Hematopoietic multipotent progenitor cell treated with erythropoietin and hydrocortisone succinate and interleukin-3 and kit ligand, for 4 days (in vitro differentiated cells): ENCODE data around the gene LIPI.
"Not testable (repeated sequence)": the region's sequence is repeated elsewhere in the genome, so short reads cannot be mapped to it uniquely, and the experiment has no call there.

Experiments used
- DNase-seq: peaks from one replicate; pipeline ENCODE4 v3.0.0-alpha.2; 2015

LIPI gene

GRCh38 chr21:14072761-14073535 lies 137.8 kb downstream of the LIPI start:
- DNase-seq: no peak

GRCh38 chr21:14071902-14072734 lies 138.6 kb downstream of the LIPI start:
- no peak for DNase-seq

GRCh38 chr21:14070968-14071367 lies 139.8 kb downstream of the LIPI start:
- DNase-seq: no peak

DNA sequence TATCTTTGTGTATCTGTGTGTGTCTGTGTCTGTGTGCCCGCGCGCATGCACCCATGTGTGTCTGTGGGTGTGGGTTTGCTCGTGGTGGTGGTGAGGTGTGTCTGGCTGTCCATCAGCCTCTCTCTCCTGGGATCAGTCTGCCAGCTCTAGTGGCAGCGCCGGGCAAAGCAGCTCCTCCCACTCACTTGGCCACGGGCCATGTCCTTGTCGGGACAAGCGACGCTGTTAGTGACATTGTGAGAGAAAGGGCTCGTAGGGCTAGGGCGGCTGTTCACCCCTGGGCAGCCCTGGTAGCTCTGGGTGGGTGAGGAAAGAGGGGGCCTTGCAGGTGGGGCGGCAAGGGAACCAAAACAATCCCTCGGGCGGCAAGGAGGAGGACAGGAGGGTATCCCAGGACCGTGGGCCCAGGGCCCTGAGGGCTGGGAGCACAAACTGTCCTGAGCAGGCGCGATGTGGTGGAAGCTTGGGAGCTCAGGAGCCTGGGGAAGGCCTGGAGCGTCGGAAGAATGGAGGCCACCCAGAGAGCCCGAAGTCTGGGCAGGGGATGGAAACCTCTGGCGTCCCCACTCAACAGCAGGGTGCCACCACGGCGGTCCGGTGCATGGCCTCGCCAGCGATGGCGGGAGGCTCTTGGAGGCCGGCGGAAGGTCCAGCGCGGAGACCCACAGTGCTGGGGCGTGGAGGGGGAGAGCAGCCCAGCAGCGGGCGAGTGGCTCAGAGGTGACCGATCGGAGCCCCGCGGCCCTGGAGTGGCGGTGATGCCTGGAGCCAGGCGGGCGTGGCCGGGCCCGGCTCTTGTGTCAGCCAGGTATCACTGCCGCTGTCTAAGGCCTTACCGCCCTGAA lies 140.5 kb downstream of the LIPI start:
- DNase-seq: no peak

GRCh38 chr21:14064296-14064645 lies 146.5 kb downstream of the LIPI start:
- DNase-seq: no peak

DNA sequence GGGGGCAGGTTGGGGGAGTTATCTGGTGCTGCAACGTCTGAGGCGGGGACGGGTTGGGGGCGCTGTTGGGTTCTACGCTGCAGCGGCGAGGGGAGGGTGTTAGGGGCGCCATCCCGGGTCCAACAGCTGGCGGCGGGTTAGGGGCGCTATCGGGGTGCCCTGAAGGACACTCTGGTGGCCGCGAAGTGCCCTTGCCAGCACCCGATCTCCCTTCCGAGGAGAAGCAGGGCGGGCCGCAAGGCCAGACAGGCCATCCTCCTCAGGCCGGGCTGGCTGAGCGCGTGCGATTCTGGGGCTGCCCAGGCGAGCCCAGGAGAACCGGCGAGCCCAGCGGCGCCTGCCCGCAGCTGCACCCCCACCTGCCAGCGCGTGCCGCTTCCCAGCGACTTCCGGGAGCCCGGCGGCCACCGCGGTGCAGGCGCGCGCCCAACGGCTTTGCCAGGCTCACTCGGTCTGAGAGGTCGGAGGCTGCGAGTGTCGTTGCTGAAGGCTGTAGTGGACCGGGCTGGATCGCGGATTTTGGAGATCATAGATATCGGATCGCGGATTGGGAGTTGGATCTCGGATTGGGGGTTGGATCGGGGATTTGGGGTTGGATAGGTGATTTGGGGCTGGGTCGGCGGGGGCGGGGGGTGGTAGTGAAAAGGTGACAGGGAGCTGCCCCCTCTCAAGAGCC lies 147.0 kb downstream of the LIPI start:
- not testable (repeated sequence) for DNase-seq

DNA sequence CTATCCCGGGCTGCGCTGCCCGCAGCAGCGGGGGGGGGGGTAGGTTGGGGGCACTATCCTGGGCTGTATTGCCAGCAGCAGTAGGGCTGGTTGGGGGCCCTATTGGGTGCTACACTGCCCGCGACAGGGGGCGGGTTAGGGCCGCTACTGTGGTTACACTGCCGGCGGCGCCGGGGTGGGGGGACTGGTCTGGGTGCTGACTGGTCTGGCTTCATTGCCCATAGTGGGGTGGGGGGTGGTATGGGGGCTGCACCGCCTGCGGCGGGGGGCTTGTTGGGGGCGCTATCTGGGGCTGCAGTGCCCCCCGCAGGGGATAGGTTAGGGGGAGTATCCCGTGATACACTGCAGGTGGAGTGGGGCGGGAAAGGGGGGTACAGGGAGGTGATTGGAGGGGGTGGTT lies 148.1 kb downstream of the LIPI start:
- DNase-seq: not testable (repeated sequence)

GRCh38 chr21:14061820-14062219 lies 148.9 kb downstream of the LIPI start:
- DNase-seq: not testable (repeated sequence)

- not testable (repeated sequence) for DNase-seq
Measured at GRCh38 chr21:14058995-14059627, 151.6 kb downstream of the LIPI start.
